Activated CD4-positive, alpha-beta T cell treated with anti-CD3 and anti-CD28 coated beads, Interleukin-2, Interleukin-4, amounts not matched to agents 100 ng/mL and 50 ng/mL, durations not matched to agents 16 hours and 8 hours (primary cell): Measurements from ENCODE around the gene MAPK11.
A peak's percentile ranks its signal among the peaks of the same experiment; 100 is the strongest.
"Not testable (repeated sequence)": the region's sequence is repeated elsewhere in the genome, so short reads cannot be mapped to it uniquely, and the experiment has no call there.

Experiments used
- DNase-seq: peaks from one replicate; pipeline ENCODE4 v3.0.0-alpha.2; 2020; ENCODE audit warnings: low spot score

MAPK11 gene

DNA sequence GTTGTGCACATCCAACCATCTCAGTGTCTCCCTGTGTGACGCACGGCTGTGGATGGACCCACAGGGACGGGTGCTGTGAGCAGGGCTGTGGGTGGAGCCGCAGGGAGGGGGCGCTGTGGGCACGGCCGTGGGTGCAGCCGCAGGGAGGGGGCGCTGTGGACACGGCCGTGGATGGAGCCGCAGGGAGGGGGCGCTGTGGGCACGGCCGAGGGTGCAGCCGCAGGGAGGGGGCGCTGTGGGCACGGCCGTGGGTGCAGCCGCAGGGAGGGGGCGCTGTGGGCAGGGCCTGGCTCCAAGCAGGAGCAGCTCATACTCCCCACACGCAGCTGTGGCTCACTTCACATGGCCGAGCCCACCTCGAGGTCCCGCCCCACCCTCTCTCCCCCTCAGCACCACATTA, 6.0 kb upstream of the MAPK11 start:
- peak; percentile 76 for DNase-seq

DNA sequence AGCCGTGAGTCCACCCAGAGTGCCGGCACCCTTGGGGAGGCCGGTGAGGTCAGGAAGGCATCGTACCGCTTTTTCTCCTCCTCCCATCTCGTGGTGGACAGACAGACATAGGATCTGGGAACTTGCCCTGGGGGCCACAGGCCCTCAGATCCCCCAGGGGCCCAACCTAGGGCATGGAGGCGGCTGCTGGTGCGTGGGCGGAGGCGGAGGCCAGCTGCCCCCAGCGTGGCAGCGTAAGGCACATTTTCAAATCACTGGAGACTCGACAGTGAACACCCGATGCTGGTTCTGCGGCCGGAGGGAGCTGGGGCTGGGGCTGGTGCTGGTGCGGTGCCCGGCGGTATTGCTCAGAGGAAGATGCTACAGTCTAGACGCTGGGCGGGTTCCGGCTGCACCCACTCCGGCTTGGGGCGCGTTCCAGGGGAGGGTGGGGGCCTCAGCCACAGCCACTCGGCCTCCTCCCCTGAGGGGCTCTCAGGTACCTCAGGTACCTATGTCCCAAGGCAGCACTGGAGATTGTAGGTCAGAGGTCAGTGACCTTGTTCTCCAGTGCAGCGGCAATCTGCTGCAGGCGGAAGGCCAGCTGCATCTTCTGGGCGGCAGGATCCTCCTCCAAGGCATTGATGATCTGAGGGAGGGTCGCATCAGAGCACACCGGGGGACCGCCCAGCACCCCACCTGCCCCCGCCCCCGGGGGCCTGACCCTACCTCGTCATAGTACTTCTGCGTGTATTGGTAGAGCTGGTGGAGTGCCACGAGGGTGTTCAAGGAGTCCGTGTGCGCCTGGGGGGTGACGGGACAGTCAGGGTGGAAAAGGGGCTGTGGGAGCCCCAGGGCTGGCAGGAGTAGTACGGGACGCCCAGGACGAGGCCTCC, 5.2 kb upstream of the MAPK11 start:
- no peak for DNase-seq

DNA sequence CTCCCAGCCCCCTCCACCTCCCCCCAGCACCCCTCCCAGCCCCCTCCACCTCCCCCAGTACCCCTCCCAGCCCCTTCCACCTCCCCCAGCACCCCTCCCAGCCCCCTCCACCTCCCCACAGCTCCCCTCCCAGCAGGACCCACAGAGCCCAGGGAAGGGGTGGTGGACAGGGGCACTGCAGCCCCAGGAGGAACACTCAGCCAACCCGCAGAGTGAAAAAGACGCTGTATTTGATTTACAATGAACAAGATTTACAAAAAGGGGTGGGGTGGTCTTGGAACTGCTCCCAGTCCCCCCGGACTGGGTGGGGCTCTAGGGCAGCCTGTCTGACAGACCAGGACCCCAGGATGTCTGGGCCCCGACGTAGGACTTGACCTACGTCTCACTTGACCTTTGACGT, 4.6 kb upstream of the MAPK11 start:
- DNase-seq = no peak

DNA sequence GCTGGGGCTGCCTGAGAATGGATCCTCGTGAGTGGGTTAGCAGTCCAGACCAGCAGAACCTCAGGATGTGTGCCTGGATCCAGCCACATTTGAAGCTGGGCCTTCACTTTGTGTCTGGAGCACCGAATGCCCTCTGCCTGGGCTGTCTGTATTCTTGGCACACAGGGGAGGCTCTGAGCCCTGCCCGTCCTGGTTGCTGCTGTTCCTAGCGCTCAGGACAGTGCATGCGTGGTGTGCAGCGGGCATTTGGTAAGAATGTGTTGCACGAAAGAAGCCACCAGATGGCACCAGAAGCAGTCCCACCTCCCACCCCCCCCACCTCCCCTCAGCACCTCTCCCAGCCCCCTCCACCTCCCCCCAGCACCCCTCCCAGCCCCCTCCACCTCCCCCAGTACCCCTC, 4.1 kb upstream of the MAPK11 start:
- DNase-seq = peak; percentile 60

DNA sequence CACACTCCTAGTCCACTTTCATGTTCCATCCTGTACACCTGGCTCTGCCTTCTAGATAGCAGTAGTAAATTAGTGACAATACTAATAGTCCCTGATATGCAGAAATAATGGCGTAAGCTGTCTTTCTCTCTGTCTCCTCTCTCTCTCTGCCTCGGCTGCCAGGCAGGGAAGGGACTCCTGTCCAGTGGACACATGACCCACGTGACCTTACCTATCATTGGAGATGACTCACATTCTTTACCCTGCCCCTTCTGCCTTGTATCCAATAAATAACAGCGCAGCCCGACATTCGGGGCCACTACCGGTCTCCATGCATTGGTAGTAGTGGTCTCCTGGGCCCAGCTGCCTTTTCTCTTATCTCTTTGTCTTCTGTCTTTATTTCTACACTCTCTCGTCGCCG, 3.6 kb upstream of the MAPK11 start:
- DNase-seq = not testable (repeated sequence)

DNA sequence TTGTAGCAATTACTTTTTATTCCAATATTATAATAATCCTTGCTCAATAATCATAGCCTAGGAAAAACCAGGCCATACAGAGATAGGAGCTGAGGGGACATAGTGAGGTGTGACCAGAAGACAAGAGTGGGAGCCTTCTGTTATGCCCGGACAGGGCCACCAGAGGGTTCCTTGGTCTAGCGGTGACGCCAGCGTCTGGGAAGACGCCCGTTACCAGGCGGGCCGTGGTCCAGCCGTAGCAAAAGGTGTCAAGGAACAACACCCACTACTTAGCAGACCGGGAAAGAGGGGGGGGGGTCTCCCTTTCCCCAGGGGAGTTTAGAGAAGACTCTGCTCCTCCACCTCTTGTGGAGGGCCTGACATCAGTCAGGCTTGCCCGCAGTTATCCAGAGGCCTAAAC, 3.2 kb upstream of the MAPK11 start:
- DNase-seq = not testable (repeated sequence)

DNA sequence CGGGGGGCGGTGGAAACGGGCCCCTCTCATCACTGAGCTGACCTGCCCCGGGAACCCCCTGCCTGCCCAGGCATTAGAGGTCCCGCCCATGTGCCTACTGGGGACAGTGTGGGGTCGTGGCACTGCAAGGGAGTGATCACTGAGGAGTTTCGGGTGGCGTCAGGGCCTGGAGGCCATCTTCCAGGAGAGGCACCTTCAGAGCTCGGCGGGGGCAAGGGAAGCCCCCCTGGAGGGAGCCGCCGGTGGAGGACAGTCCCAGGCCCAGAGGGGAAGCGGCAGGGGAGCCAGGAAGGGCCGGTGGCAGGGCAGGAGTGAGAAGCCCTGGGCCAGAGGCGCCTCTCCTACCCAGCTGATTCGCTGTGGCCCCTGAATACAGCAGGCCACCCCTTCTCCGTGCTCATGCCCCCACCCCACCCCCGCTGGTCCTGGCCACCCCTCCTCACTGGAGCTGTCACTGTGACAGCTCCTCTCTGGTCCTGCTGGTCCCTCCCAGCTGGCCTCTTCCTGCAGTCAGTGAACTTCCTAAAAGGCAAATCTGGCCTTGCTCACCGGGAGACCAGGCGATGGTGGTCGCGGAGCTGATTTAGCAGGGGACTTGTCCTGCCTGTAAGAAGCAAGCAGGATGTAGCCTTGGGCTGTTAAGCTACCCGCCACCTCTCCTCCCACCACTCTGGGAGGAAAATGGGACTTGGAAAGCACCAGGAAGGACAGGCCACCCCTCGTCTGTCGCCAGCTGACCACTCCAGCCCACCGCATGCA, 2.0 kb upstream of the MAPK11 start:
- DNase-seq = no peak

DNA sequence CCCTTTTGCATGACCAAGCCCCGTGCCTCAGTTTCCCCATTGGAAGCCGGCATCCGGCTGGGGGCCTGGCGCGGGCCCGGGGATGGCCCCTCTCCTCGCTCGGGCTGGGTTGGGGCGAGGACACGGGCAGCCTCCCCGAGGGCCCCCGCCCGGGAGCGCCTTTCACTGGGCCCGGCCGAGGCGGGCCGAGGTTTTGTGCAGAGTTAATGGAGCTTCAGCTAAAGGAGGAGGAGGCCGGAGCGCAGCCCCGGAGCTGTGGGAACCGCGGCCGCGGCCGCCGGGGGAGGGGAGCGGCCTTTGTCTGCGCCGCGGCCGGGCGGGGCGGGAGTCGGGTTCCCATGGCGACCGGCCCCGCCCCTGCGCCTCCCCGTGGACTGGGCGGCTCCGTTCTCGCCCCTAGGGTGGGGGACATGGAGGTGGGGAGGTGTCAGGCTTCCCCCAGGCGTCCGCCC, 1.4 kb upstream of the MAPK11 start:
- peak; percentile 51 for DNase-seq

DNA sequence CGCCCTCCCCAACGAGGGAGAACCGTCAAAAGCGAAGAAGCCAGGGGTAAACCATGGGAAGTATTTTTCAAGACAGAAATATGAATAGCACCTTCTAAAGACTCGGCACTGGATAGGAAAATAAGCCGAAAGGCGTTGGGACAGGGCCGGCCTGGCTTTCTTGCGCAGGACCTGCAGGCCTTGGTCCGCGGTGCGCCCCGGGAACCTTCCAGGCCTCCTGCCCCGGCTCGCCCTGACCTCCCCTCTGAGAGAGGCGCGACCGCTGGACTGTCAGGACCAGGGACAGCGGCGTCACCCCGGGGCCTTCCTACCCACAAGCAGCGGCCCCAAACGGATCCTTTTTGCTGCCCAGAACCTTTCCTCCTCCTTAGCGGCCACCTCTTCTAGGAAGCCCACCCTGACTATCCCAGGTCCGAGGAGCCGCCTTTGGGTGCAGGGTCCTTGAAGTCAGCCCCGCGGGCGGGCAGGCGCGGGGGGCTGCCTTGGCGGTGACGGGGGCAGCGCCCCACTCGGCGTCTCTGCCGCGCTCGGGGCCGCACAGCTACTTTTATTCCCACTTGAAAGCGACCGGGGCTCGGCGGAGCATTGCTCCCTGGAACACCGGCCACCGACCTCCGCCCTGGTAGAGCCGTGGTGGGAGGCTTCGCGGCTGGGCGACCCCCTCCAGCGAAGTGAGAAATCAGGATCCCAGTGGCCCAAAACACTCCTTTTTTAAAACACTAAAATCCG, 650 bp upstream of the MAPK11 start:
- peak; percentile 52 for DNase-seq

DNA sequence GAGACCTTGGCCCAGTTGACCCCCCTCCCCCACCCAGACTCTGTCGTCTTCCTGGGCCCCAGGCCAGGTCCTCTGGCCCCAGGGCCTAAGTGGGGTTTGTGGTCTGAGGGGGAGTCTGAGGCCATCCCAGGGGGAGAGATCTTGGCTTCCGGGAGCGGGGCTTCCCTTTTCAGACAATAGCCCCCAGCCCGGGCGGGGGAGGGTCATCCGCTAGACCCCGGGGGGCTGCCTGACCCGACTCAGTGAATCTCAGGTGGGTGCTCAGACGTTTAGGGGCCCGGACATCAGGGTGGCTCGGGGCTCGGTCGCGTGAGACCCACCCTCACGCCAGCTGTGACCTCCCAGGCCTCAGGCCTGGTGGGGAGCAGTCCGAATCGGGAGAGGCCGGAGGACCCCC, 609 bp downstream of the MAPK11 start:
- no peak for DNase-seq

DNA sequence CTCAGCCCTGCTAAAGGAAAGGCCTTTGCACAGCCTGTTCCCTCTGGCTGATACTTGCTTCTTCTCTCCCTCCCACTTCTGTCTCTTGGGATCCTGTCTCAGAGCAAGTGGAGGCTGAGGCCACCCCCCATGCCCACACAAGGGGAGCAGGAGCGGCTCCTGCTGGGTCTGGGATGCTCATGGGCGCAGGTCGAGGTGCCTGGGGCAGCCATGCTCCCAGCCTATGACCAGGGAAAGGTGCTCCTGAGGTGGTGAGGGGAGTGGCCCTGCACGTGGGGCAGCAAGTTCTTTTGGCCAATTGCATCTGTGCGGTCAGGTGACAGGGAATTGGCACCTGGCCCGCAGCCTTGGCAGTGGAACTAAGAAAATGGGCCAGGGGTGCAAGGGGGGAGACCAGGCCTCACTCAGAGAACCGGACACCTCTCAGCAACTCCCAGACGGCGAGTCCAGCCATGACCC, 1.5 kb downstream of the MAPK11 start:
- DNase-seq = no peak

DNA sequence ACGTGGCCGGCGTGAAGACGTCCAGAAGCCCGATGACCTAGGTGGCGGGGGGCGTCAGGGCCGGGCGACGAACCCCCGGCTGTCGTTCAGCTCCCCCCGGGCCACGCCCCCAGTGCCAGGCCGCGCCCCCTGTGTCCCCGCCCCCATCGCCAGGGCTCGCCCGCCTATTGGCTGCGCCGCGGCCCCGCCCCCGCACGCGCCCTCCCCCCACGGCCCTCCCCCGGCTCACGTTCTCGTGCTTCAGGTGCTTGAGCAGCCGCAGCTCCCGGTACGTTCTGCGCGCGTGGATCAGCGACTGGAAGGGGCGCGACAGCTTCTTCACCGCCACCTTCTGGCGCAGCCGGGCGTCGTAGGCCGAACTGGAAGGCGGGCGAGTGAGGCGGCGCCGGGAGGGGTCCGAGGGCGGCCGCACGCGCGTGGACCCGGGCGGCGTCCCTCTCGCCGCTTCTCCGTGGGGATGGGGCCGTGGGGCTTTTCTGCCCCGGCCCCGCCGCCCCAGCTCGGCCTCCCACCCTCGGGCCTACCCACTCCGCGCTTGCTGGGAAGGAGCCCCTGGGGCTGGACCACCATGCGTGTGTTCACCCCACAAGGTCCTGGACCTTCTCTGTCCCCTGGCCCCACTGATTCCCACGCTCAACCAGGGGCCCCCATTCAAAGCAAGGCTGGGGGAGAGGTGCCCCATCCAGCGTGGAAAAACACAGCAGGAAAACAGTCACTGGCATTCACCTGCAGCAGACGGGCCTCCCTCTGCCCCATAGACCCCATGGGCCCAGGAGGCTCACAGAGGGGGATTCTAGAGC, 2.4 kb downstream of the MAPK11 start:
- peak; percentile 52 for DNase-seq

DNA sequence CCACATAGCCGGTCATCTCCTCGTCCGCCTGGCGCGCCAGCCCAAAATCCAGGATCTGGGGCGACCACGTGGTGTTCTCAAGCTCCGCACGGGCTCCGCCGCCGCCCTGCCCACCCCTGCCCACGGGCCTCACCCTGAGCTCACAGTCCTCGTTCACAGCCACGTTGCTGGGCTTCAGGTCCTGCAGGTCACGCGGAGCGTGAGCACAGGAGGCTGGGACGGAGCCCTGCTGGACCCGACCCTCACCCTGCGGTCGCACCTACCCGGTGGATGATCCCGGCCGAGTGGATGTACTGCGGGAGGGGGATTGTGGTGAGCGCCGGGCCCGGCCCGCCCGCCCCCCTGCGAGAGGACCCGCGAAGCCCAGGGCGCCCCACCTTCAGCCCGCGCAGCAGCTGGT, 3.2 kb downstream of the MAPK11 start:
- no peak for DNase-seq

DNA sequence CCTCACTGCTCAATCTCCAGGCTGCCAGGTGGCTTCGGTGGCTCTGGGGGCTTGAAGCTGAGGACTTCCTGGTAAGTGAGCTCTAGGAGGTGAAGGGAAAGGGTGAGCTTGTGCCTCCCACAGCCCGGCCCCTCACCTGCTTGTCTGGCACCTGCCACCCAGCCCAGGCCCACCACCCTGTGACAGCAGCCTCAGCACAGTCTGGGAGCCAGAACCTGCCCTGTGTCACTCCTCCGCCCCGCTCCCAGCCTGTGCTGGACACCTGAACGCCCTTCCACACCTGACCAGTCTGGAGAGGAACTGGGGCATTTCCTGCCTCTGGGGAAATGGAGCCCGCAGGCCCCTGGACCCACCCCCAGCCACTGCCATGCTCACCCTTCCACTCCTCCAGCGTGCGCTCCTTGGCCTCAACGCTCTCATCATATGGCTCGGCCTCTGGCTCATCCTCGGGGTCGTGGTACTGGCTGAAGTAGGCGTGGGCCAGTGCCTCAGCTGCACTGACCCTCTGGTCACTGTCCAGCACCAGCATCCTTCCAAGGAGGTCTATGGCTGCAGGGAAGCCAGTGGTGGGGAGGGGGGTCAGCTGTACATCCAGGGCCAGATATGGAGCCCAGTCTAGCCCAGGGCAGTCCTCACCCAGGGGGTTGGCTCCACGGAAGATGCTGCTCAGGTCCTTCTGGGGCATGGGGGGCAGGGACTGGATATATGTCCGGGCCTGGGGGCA, 5.1 kb downstream of the MAPK11 start:
- DNase-seq = no peak

DNA sequence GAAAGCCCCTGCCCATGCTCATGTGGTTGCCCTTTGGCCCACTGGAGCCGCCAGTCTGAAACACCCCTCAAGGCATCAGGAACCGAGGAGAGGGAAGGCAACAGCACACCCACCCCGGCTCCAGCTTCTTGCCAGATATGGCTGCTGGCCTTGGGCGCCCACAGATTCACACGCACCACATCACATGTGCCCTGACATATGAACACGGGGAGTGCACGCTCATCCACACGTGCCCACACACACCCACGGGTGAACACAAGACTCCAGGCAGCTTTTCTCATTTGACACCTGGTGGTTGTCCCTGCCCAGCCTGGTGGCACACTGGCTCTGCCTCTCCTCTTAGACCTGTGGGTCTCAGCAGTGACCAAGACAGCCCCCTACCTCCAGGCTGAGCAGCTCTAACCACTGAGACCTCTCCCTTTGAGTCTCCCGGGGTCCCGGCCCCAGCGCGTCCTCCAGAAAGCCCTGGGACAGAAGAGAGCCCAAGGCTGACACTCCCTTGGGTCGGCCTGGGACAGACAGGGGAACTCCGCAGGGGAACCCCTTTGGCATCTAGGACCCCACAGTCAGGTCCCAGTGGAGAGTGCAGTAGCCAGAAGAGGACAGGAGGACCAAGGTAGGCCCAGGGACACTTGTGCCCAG, 6.0 kb downstream of the MAPK11 start:
- no peak for DNase-seq

DNA sequence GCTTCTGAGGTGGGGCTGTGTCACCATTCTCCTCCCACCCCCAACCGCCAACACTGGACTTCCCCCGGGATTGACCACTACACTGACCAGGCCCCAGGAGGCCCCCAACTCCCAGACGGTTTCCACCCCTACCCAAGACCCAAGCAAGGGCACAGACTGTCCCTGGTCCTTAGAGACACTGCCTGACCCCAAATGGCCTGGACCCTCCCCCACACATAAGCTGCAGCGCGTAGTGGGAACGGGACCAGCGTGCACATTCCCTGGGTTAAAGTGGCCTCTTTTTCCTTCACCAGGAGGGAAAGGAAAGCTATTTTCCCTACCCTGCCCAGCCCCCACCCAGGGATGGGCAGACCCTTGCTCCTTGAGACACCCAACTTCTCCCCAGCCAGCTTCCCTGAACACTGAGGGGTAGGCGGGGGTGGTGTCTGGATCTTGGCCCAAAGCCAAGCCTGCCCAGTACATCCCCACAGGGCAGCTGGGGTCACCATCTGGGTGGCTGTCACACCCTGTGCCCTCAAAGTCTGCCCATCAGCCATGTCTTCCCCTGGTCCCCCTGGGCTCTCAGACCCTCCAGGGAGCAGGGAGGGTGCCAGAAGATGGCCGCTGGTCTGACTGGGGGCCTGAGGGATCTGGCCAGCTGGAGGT, 7.1 kb downstream of the MAPK11 start:
- no peak for DNase-seq

DNA sequence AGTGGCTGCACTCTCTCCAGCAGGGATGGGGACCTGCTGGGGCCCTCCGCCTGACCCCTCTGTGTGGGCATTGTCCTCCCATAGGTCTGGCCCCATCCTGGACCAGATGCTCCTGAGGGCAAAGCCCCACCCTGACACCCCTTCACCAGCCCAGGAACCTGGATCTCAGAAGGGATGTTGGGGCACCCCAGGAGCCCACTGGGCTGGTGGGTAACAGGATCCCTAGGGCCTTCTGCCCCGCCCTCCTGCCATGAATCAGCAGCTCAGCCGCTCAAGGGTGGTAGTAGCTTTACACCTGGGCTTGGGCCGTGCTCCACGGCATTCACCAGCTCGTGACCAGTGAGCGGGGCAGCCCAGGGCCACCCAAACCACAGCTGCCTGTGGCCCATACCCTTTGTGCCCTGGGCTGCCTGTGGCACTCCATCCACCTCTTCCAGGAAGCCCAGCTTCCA, 7.7 kb downstream of the MAPK11 start:
- DNase-seq = no peak

DNA sequence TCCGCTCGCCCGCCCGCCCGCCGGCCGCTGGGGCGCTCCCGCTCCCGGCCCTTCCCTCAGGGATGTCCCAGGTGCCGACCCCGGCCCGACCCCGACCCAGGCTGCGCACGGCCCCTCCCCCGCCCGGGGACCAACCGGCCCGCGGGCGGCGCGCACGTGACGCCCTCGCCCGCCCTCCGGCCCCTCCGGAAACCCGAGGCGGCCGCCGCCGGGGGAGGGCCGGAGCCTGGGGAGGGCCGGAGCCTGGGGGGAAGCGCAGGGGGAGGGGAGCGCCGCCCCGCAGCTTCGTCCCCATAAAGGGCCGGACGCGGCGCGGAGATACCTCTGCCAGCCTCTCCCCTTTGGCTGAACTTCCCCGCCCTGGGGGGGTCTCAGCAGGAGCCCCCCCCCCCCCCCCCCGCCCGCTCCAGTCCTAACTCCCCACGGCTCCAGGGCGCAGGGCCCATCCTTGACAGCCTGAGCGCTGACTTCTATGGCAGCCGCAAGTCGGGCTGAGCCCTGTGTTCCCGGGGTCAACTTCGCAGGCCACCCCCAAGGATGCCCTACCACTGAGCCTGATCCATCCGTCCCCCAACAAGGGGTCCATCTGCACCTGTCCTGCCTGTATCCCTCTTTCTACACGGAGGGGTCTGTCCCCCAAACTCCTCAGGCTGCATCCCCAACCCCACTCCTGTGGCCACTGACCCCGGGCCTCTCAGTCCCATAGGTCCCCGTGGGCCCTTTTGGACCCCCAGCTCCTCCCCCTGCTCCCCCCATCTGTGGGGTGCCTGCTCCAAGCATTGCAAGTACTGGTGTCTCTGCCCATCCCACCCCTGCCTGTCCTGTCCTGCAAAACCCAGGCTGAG, 8.3 kb downstream of the MAPK11 start, which contains the start of gene MAPK12:
TSS of gene MAPK12 (minus strand) at position 69 of the 845 bp plus-strand sequence. CDS start 174 bp downstream, outside the sequence.
- no peak for DNase-seq
